HEK293 (cell line): ENCODE measurements around the gene SOX9.

Experiments used
- CTCF ChIA-PET: fragments of 350-600 bp; formaldehyde crosslinking; extraction: SDS; loops from one replicate; lab custom pipeline; 2021; ENCODE audit warnings: antibody characterized with exemption; lab: Yijun Ruan, JAX
- POLR2A ChIA-PET: fragments of 300-600 bp; formaldehyde crosslinking; extraction: SDS; loops from one replicate; lab custom pipeline; 2020; ENCODE audit warnings: antibody characterized with exemption, inconsistent platforms; lab: Yijun Ruan, JAX
- H3K27ac ChIP-seq: fragments of 200-500 bp; sonication (Bioruptor generic); 2 replicates; pipeline ENCODE4 v1.5.1; 2014; ENCODE audit warnings: low read depth, low read length, control low read depth, inconsistent platforms; ENCODE audit errors: extremely low read depth
- H3K36me3 ChIP-seq, 2 experiments: fragments of 200-500 bp in 1 of 2; sonication (Bioruptor generic) in 1 of 2; 1 replicate in 1 of 2; 2 replicates in 1 of 2; pipeline ENCODE4 v1.5.1; 2014 to 2017; ENCODE audit warnings: inconsistent platforms in 2 of 2, low read length in 2 of 2; ENCODE audit not compliant: control insufficient read depth in 2 of 2, insufficient read depth in 1 of 2
- H3K4me1 ChIP-seq: fragments of 200-500 bp; sonication (Bioruptor generic); 2 replicates; pipeline ENCODE4 v1.5.1; 2014; ENCODE audit warnings: mild to moderate bottlenecking, low read length, inconsistent platforms; ENCODE audit not compliant: control insufficient read depth, insufficient read depth
- H3K4me3 ChIP-seq: 2 replicates; pipeline ENCODE4 v1.5.1; 2011; ENCODE audit warnings: low read depth, mild to moderate bottlenecking, control low read depth, low read length, moderate library complexity
- H3K9me3 ChIP-seq: fragments of 200-500 bp; sonication (Bioruptor generic); 2 replicates; pipeline ENCODE4 v1.5.1; 2014; ENCODE audit warnings: low read depth, low read length, inconsistent platforms; ENCODE audit not compliant: control insufficient read depth, insufficient read depth
- AEBP2 ChIP-seq: fragments of 450-650 bp; formaldehyde crosslinking; IDR thresholded peaks from 2 replicates; pipeline ENCODE4 v1.5.1; 2016; ENCODE audit warnings: missing biosample characterization, missing genetic modification characterization, borderline replicate concordance
- HIC1 ChIP-seq: fragments of 450-650 bp; formaldehyde crosslinking; IDR thresholded peaks from 2 replicates; pipeline ENCODE4 v1.5.1; 2016; ENCODE audit warnings: missing biosample characterization, missing genetic modification characterization
- HOXC10 ChIP-seq: sonication (generic); formaldehyde crosslinking; IDR thresholded peaks from 2 replicates; pipeline ENCODE4 v1.8.1; 2023; ENCODE audit warnings: mild to moderate bottlenecking, missing genetic modification reagents
- INSM2 ChIP-seq: fragments of 450-650 bp; formaldehyde crosslinking; IDR thresholded peaks from 2 replicates; pipeline ENCODE4 v1.5.1; 2016; ENCODE audit warnings: missing biosample characterization, missing genetic modification characterization
- KLF16 ChIP-seq: fragments of 450-650 bp; formaldehyde crosslinking; IDR thresholded peaks from 2 replicates; pipeline ENCODE4 v1.5.1; 2017; ENCODE audit warnings: missing biosample characterization, missing genetic modification characterization
- MZF1 ChIP-seq: fragments of 450-650 bp; formaldehyde crosslinking; IDR thresholded peaks from 2 replicates; pipeline ENCODE4 v1.5.1; 2017; ENCODE audit warnings: missing biosample characterization, missing genetic modification characterization, borderline replicate concordance
- SALL2 ChIP-seq: fragments of 450-650 bp; formaldehyde crosslinking; IDR thresholded peaks from 2 replicates; pipeline ENCODE4 v1.5.0; 2017; ENCODE audit warnings: missing biosample characterization, mild to moderate bottlenecking, missing genetic modification characterization, borderline replicate concordance
- TRIM28 ChIP-seq: IDR thresholded peaks from 2 replicates; pipeline ENCODE4 v1.6.1; 2011; ENCODE audit warnings: low read length, control low read depth, borderline replicate concordance
- ZBTB20 ChIP-seq: fragments of 450-650 bp; formaldehyde crosslinking; IDR thresholded peaks from 2 replicates; pipeline ENCODE4 v1.5.1; 2016; ENCODE audit warnings: missing biosample characterization, missing genetic modification characterization
- ZNF169 ChIP-seq: fragments of 450-650 bp; formaldehyde crosslinking; IDR thresholded peaks from 2 replicates; pipeline ENCODE4 v1.5.1; 2016; ENCODE audit warnings: missing biosample characterization, missing genetic modification characterization
- ZNF223 ChIP-seq: fragments of 450-650 bp; formaldehyde crosslinking; IDR thresholded peaks from 2 replicates; pipeline ENCODE4 v1.5.1; 2016; ENCODE audit warnings: missing biosample characterization, missing genetic modification characterization
- ZNF248 ChIP-seq: fragments of 450-650 bp; formaldehyde crosslinking; IDR thresholded peaks from 2 replicates; pipeline ENCODE4 v1.5.1; 2017; ENCODE audit warnings: missing biosample characterization, missing genetic modification characterization
- ZNF302 ChIP-seq: fragments of 450-650 bp; formaldehyde crosslinking; IDR thresholded peaks from 2 replicates; pipeline ENCODE4 v1.5.1; 2016; ENCODE audit warnings: missing biosample characterization, missing genetic modification characterization, low read depth
- ZNF335 ChIP-seq: fragments of 450-650 bp; formaldehyde crosslinking; conservative IDR thresholded peaks from 2 replicates; pipeline ENCODE4 v1.5.1; 2016; ENCODE audit warnings: missing biosample characterization, missing genetic modification characterization
- ZNF341 ChIP-seq: fragments of 450-650 bp; formaldehyde crosslinking; IDR thresholded peaks from 2 replicates; pipeline ENCODE4; 2016; ENCODE audit warnings: low read depth, missing biosample characterization, missing genetic modification characterization
- ZNF354C ChIP-seq: fragments of 450-650 bp; formaldehyde crosslinking; IDR thresholded peaks from 2 replicates; pipeline ENCODE4 v1.5.1; 2016; ENCODE audit warnings: missing biosample characterization, missing genetic modification characterization, low read depth, borderline replicate concordance
- ZNF416 ChIP-seq: fragments of 450-650 bp; formaldehyde crosslinking; IDR thresholded peaks from 2 replicates; pipeline ENCODE4 v1.5.1; 2016; ENCODE audit warnings: missing biosample characterization, missing genetic modification characterization
- ZNF48 ChIP-seq: fragments of 450-650 bp; formaldehyde crosslinking; IDR thresholded peaks from 2 replicates; pipeline ENCODE4 v1.5.1; 2016; ENCODE audit warnings: missing biosample characterization, missing genetic modification characterization
- ZNF501 ChIP-seq: fragments of 450-650 bp; formaldehyde crosslinking; IDR thresholded peaks from 2 replicates; pipeline ENCODE4 v1.5.1; 2016; ENCODE audit warnings: missing biosample characterization, missing genetic modification characterization
- ZNF621 ChIP-seq: fragments of 450-650 bp; formaldehyde crosslinking; IDR thresholded peaks from 2 replicates; pipeline ENCODE4 v1.5.1; 2017; ENCODE audit warnings: missing biosample characterization, missing genetic modification characterization
- ZNF629 ChIP-seq: fragments of 450-650 bp; formaldehyde crosslinking; IDR thresholded peaks from 2 replicates; pipeline ENCODE4 v1.5.1; 2017; ENCODE audit warnings: missing biosample characterization, missing genetic modification characterization
- ZNF701 ChIP-seq: fragments of 450-650 bp; formaldehyde crosslinking; IDR thresholded peaks from 2 replicates; pipeline ENCODE4 v1.5.1; 2016; ENCODE audit warnings: missing biosample characterization, missing genetic modification characterization
- ZNF704 ChIP-seq: fragments of 450-650 bp; formaldehyde crosslinking; IDR thresholded peaks from 2 replicates; pipeline ENCODE4 v1.5.1; 2016; ENCODE audit warnings: missing biosample characterization, missing genetic modification characterization
- ZNF792 ChIP-seq: fragments of 450-650 bp; formaldehyde crosslinking; IDR thresholded peaks from 2 replicates; pipeline ENCODE4 v1.5.1; 2016; ENCODE audit warnings: missing biosample characterization, missing genetic modification characterization
- ZSCAN5A ChIP-seq: fragments of 450-650 bp; formaldehyde crosslinking; IDR thresholded peaks from 2 replicates; pipeline ENCODE4 v1.5.1; 2016; ENCODE audit warnings: missing biosample characterization, missing genetic modification characterization

The SOX9 gene

GRCh38 chr17:72165192-72165866 lies 44.5 kb downstream of the SOX9 start:
- no peak for TF ChIP-seq ZNF701 (tag by site-specific recombination)
- no peak for TF ChIP-seq ZNF629
- no peak for TF ChIP-seq ZNF416 (tag by site-specific recombination)
- TF ChIP-seq ZNF501 (tag by site-specific recombination) = no peak
- no peak for TF ChIP-seq ZNF248 (tag by site-specific recombination)
- TF ChIP-seq ZNF169 = no peak
- no peak overlapping the region for H3K4me3 ChIP-seq
- CTCF ChIA-PET = no interaction called here
- H3K36me3 ChIP-seq = no peaks in the 10 kb centered on the region
- POLR2A ChIA-PET = no interaction called here
- H3K4me1 ChIP-seq = no peaks in the 10 kb centered on the region
- H3K9me3 ChIP-seq = no peaks in the 10 kb centered on the region
- no peak overlapping the region for H3K27ac ChIP-seq

- TF ChIP-seq HIC1 (tag by site-specific recombination) (no peak), ZNF48 (tag by site-specific recombination) (no peak), ZBTB20 (tag by site-specific recombination) (no peak), HOXC10 (CRISPR knock-in tag) (no peak), ZNF302 (tag by site-specific recombination) (no peak), ZNF704 (tag by site-specific recombination) (no peak), SALL2 (no peak), ZNF341 (tag by site-specific recombination) (no peak), AEBP2 (tag by site-specific recombination) (no peak), ZNF223 (tag by site-specific recombination) (no peak), ZNF621 (tag by site-specific recombination) (no peak), MZF1 (tag by site-specific recombination) (no peak), ZNF792 (tag by site-specific recombination) (no peak), INSM2 (tag by site-specific recombination) (no peak), ZNF354C (tag by site-specific recombination) (no peak), ZNF335 (no peak), ZSCAN5A (tag by site-specific recombination) (no peak), TRIM28 (no peak), KLF16 (tag by site-specific recombination) (no peak)
- CTCF ChIA-PET = no interaction called here
- Histone ChIP-seq H3K27ac (no peak overlapping the region), H3K36me3 (no peaks in the 10 kb centered on the region), H3K4me3 (no peak overlapping the region), H3K9me3 (no peaks in the 10 kb centered on the region), H3K4me1 (no peaks in the 10 kb centered on the region)
- POLR2A ChIA-PET = no interaction called here
Observed at GRCh38 chr17:72165867-72166439, 45.1 kb downstream of the SOX9 start.
